Measurements from ENCODE around the gene MAS1. TPM values are rescaled to one million over a fixed set of nuclear protein-coding genes. Genes with fewer than 3 reads are reported as not detected.

The MAS1 gene
- total and polyA plus RNA-seq, 9 of the 15 experiments (the other 6 are each of a cell fraction or from before 2014, with no cell fraction given), result not detected

- TF ChIP-seq, protein P1, sequence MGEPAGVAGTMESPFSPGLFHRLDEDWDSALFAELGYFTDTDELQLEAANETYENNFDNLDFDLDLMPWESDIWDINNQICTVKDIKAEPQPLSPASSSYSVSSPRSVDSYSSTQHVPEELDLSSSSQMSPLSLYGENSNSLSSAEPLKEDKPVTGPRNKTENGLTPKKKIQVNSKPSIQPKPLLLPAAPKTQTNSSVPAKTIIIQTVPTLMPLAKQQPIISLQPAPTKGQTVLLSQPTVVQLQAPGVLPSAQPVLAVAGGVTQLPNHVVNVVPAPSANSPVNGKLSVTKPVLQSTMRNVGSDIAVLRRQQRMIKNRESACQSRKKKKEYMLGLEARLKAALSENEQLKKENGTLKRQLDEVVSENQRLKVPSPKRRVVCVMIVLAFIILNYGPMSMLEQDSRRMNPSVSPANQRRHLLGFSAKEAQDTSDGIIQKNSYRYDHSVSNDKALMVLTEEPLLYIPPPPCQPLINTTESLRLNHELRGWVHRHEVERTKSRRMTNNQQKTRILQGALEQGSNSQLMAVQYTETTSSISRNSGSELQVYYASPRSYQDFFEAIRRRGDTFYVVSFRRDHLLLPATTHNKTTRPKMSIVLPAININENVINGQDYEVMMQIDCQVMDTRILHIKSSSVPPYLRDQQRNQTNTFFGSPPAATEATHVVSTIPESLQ (CRISPR knock-in tag; IDR thresholded peaks at IDR 0.05), result no peak
- TF ChIP-seq BCOR (IDR thresholded peaks at IDR 0.05) (no peak), ZNF586 (CRISPR knock-in tag; conservative IDR thresholded peaks at IDR 0.05) (no peak), ZNF41 (CRISPR knock-in tag; conservative IDR thresholded peaks at IDR 0.05) (no peak), BRD9 (IDR thresholded peaks at IDR 0.05; ENCODE audit: low read depth, partially characterized antibody) (no peak), PCBP2 (IDR thresholded peaks at IDR 0.05; ENCODE audit: low read depth, low read length, poor library complexity, severe bottlenecking) (no peak), SNAPC5 (CRISPR knock-in tag; IDR thresholded peaks at IDR 0.05) (no peak), ZBTB34 (CRISPR knock-in tag; IDR thresholded peaks at IDR 0.05) (no peak), HIVEP1 (CRISPR knock-in tag; IDR thresholded peaks at IDR 0.05) (no peak), AFF1 (IDR thresholded peaks at IDR 0.05; ENCODE audit: low read depth in 1 of 2, partially characterized antibody in 2 of 2) (no peak), NELFE (IDR thresholded peaks at IDR 0.05; ENCODE audit: insufficient read depth, insufficient read length) (no peak)
- TF ChIP-seq, protein P2, sequence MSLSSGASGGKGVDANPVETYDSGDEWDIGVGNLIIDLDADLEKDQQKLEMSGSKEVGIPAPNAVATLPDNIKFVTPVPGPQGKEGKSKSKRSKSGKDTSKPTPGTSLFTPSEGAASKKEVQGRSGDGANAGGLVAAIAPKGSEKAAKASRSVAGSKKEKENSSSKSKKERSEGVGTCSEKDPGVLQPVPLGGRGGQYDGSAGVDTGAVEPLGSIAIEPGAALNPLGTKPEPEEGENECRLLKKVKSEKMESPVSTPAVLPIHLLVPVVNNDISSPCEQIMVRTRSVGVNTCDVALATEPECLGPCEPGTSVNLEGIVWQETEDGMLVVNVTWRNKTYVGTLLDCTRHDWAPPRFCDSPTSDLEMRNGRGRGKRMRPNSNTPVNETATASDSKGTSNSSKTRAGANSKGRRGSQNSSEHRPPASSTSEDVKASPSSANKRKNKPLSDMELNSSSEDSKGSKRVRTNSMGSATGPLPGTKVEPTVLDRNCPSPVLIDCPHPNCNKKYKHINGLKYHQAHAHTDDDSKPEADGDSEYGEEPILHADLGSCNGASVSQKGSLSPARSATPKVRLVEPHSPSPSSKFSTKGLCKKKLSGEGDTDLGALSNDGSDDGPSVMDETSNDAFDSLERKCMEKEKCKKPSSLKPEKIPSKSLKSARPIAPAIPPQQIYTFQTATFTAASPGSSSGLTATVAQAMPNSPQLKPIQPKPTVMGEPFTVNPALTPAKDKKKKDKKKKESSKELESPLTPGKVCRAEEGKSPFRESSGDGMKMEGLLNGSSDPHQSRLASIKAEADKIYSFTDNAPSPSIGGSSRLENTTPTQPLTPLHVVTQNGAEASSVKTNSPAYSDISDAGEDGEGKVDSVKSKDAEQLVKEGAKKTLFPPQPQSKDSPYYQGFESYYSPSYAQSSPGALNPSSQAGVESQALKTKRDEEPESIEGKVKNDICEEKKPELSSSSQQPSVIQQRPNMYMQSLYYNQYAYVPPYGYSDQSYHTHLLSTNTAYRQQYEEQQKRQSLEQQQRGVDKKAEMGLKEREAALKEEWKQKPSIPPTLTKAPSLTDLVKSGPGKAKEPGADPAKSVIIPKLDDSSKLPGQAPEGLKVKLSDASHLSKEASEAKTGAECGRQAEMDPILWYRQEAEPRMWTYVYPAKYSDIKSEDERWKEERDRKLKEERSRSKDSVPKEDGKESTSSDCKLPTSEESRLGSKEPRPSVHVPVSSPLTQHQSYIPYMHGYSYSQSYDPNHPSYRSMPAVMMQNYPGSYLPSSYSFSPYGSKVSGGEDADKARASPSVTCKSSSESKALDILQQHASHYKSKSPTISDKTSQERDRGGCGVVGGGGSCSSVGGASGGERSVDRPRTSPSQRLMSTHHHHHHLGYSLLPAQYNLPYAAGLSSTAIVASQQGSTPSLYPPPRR (CRISPR knock-in tag; IDR thresholded peaks at IDR 0.05; ENCODE audit: borderline replicate concordance), result no peak
- TF ChIP-seq, protein P3, sequence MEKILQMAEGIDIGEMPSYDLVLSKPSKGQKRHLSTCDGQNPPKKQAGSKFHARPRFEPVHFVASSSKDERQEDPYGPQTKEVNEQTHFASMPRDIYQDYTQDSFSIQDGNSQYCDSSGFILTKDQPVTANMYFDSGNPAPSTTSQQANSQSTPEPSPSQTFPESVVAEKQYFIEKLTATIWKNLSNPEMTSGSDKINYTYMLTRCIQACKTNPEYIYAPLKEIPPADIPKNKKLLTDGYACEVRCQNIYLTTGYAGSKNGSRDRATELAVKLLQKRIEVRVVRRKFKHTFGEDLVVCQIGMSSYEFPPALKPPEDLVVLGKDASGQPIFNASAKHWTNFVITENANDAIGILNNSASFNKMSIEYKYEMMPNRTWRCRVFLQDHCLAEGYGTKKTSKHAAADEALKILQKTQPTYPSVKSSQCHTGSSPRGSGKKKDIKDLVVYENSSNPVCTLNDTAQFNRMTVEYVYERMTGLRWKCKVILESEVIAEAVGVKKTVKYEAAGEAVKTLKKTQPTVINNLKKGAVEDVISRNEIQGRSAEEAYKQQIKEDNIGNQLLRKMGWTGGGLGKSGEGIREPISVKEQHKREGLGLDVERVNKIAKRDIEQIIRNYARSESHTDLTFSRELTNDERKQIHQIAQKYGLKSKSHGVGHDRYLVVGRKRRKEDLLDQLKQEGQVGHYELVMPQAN (IDR thresholded peaks at IDR 0.05; ENCODE audit: borderline replicate concordance), result no peak
These were observed 15.6 kb upstream of the MAS1 start (continued) for GRCh38 chr6:159875194-159875593.

Measured in K562 (cell line).